A549 (cell line): ENCODE results near the gene OR13C4. TPM values are rescaled to one million over a fixed set of nuclear protein-coding genes. Genes with fewer than 3 reads are reported as not detected.

ENCODE experiments used
- ATAC-seq, 2 experiments: fragments of 200-7000 bp in 1 of 2; fragments of >200 bp in 1 of 2; cut with Nextera tagmentation in 1 of 2; cut with Tn5 transposase in 1 of 2; 3 replicates each; pipeline versions ENCODE4 v1.8.0 to v1.9.1; 2018 to 2020; ENCODE audit warnings: mild to moderate bottlenecking in 1 of 2, moderate library complexity in 1 of 2
- CTCF ChIA-PET: fragments of 300-600 bp; sonication (Branson Sonifier 250); formaldehyde crosslinking; extraction: SDS; loops from one replicate; lab custom pipeline; 2021; ENCODE audit warnings: antibody characterized with exemption, inconsistent platforms; lab: Yijun Ruan, JAX
- POLR2A ChIA-PET: fragments of 350-600 bp; formaldehyde crosslinking; extraction: SDS; loops from one replicate; lab custom pipeline; 2021; ENCODE audit warnings: antibody characterized with exemption, inconsistent platforms; lab: Yijun Ruan, JAX
- DNase-seq, 2 experiments: peaks; one replicate each; pipeline versions ENCODE4 v3.0.0 to v3.0.0-alpha.2; 2011 to 2016; ENCODE audit warnings: low read depth in 1 of 2, low spot score in 1 of 2
- FAIRE-seq: peaks from 2 replicates; lab custom pipeline; 2011; peaks lifted over from hg19 to GRCh38; lab: Jason Lieb, UNC
- H3K27ac ChIP-seq, 2 experiments: fragments of >200 bp; sonication (Bioruptor Twin); formaldehyde crosslinking; 3 replicates each; pipeline ENCODE4 v1.5.1; 2016 to 2017
- H3K4me1 ChIP-seq: fragments of >200 bp; sonication (Bioruptor Twin); formaldehyde crosslinking; 3 replicates; pipeline ENCODE4 v1.6.1; 2016
- H3K4me2 ChIP-seq: fragments of >200 bp; sonication (Bioruptor Twin); formaldehyde crosslinking; 3 replicates; pipeline ENCODE4 v1.6.1; 2016
- H3K4me3 ChIP-seq: fragments of >200 bp; sonication (Bioruptor Twin); formaldehyde crosslinking; 3 replicates; pipeline ENCODE4 v1.5.1; 2016
- H3K9me3 ChIP-seq: fragments of >200 bp; sonication (Bioruptor Twin); formaldehyde crosslinking; 3 replicates; pipeline ENCODE4 v1.6.1; 2016
- ATOH8 ChIP-seq: fragments of 250-450 bp; sonication (Bioruptor Pico); IDR thresholded peaks from 2 replicates; pipeline ENCODE4 v1.5.0; 2020; ENCODE audit warnings: low read depth, mild to moderate bottlenecking, moderate library complexity
- BCL3 ChIP-seq: fragments of >200 bp; sonication (Bioruptor Twin); formaldehyde crosslinking; IDR thresholded peaks from 3 replicates; pipeline ENCODE4 v1.6.1; 2016
- CBX2 ChIP-seq: fragments of 200-600 bp; sonication (generic); IDR thresholded peaks from 2 replicates; pipeline ENCODE4 v1.6.1; 2016; ENCODE audit warnings: low read depth, mild to moderate bottlenecking, borderline replicate concordance
- CBX8 ChIP-seq: fragments of 200-600 bp; sonication (generic); IDR thresholded peaks from 2 replicates; pipeline ENCODE4 v1.6.1; 2016
- CHD2 ChIP-seq: fragments of 150-350 bp; IDR thresholded peaks from 2 replicates; pipeline ENCODE4 v1.6.1; 2014; ENCODE audit warnings: low read length; ENCODE audit not compliant: partially characterized antibody
- CHD4 ChIP-seq: fragments of 200-600 bp; sonication (generic); IDR thresholded peaks from 2 replicates; pipeline ENCODE4 v1.6.1; 2016; ENCODE audit warnings: antibody characterized with exemption, mild to moderate bottlenecking, borderline replicate concordance
- CTCF ChIP-seq: fragments of >200 bp; sonication (Bioruptor Twin); formaldehyde crosslinking; IDR thresholded peaks from 3 replicates; pipeline ENCODE4 v1.5.1; 2016
- E2F6 ChIP-seq: IDR thresholded peaks from 2 replicates; pipeline ENCODE4 v1.6.1; 2012; ENCODE audit warnings: low read depth, borderline replicate concordance
- EHMT2 ChIP-seq: fragments of 200-600 bp; sonication (generic); IDR thresholded peaks from 2 replicates; pipeline ENCODE4 v1.6.1; 2016; ENCODE audit warnings: antibody characterized with exemption, low read depth, mild to moderate bottlenecking, moderate library complexity
- FOXS1 ChIP-seq: fragments of 250-450 bp; sonication (Bioruptor Pico); IDR thresholded peaks from 2 replicates; pipeline ENCODE4 v1.5.0; 2020; ENCODE audit warnings: mild to moderate bottlenecking, moderate library complexity
- GATA3 ChIP-seq: IDR thresholded peaks from 2 replicates; pipeline ENCODE4 v1.6.1; 2012; ENCODE audit warnings: borderline replicate concordance
- HES2 ChIP-seq: fragments of >200 bp; sonication (Bioruptor Twin); formaldehyde crosslinking; IDR thresholded peaks from 2 replicates; pipeline ENCODE4 v1.6.1; 2016
- HEYL ChIP-seq: fragments of 250-450 bp; sonication (Bioruptor Pico); IDR thresholded peaks from 2 replicates; pipeline ENCODE4 v1.8.0; 2021; ENCODE audit warnings: mild to moderate bottlenecking, moderate library complexity
- JUN ChIP-seq, 2 experiments: fragments of >200 bp; sonication (Bioruptor Twin); formaldehyde crosslinking; IDR thresholded peaks; 2 replicates in 1 of 2; 3 replicates in 1 of 2; pipeline ENCODE4 v1.6.1; 2016 to 2017
- KDM1A ChIP-seq: fragments of 200-600 bp; sonication (generic); IDR thresholded peaks from 2 replicates; pipeline ENCODE4 v1.6.1; 2016; ENCODE audit warnings: low read depth, mild to moderate bottlenecking
- MYC ChIP-seq: IDR thresholded peaks from 2 replicates; pipeline ENCODE4 v1.6.1; 2012; ENCODE audit warnings: mild to moderate bottlenecking, inconsistent platforms, low read length, improper control_type of control experiment, borderline replicate concordance
- NPAS2 ChIP-seq: fragments of 250-450 bp; sonication (Bioruptor Pico); IDR thresholded peaks from 2 replicates; pipeline ENCODE4 v1.8.0; 2022; ENCODE audit warnings: mild to moderate bottlenecking, moderate library complexity, borderline replicate concordance
- PBX3 ChIP-seq: IDR thresholded peaks from 2 replicates; pipeline ENCODE4 v1.6.1; 2012
- POLR2A ChIP-seq: IDR thresholded peaks from 2 replicates; pipeline ENCODE4 v1.6.1; 2012; ENCODE audit warnings: mild to moderate bottlenecking, low read length
- RAD21 ChIP-seq, 2 experiments: fragments of >200 bp in 1 of 2; sonication (Bioruptor Twin) in 1 of 2; formaldehyde crosslinking in 1 of 2; IDR thresholded peaks in 1 of 2; conservative IDR thresholded peaks in 1 of 2; 2 replicates in 1 of 2; 3 replicates in 1 of 2; pipeline ENCODE4 v1.6.1; 2012 to 2018; ENCODE audit warnings: inconsistent platforms in 1 of 2
- REST ChIP-seq: fragments of 200-600 bp; sonication (generic); IDR thresholded peaks from 2 replicates; pipeline ENCODE4 v1.6.1; 2016; ENCODE audit warnings: antibody characterized with exemption, mild to moderate bottlenecking, moderate library complexity
- RFX5 ChIP-seq: fragments of 450-650 bp; IDR thresholded peaks from 2 replicates; pipeline ENCODE4 v1.7.1; 2014; ENCODE audit warnings: antibody characterized with exemption, mild to moderate bottlenecking, moderate library complexity
- RNF2 ChIP-seq: fragments of 200-600 bp; sonication (generic); IDR thresholded peaks from 2 replicates; pipeline ENCODE4 v1.6.1; 2016; ENCODE audit warnings: low read depth, mild to moderate bottlenecking, antibody characterized with exemption, moderate library complexity, borderline replicate concordance
- SMC3 ChIP-seq: fragments of >200 bp; sonication (Bioruptor Twin); formaldehyde crosslinking; IDR thresholded peaks from 3 replicates; pipeline ENCODE4 v1.6.1; 2018; ENCODE audit warnings: inconsistent platforms
- TFCP2L1 ChIP-seq: fragments of 250-450 bp; sonication (Bioruptor Pico); IDR thresholded peaks from 2 replicates; pipeline ENCODE4 v1.5.0; 2021; ENCODE audit warnings: mild to moderate bottlenecking
- TP53 ChIP-seq: fragments of 250-450 bp; sonication (Bioruptor Pico); IDR thresholded peaks from 2 replicates; pipeline ENCODE4 v1.5.0; 2021; ENCODE audit warnings: mild to moderate bottlenecking, moderate library complexity
- ZNF302 ChIP-seq: fragments of 250-450 bp; sonication (Bioruptor Pico); IDR thresholded peaks from 2 replicates; pipeline ENCODE4 v1.9.0; 2021; ENCODE audit warnings: inconsistent platforms, mild to moderate bottlenecking, moderate library complexity
- WGBS: methylation state at CpG from one replicate; pipeline ENCODE4 v1.1.6; 2017; ENCODE audit errors: missing lambda C conversion rate; 5-methylcytosine and 5-hydroxymethylcytosine counted together
- polyA minus RNA-seq: library from RNA; depleted of rRNA, polyadenylated mRNA; stranded (reverse); fragments of >200 nt; gene quantifications from 2 replicates; pipeline ENCODE4 v1.2.3, GENCODE V29; 2011; rRNA and poly(A)+ RNA removed
- polyA plus RNA-seq, 4 experiments: library from polyadenylated mRNA; depleted of rRNA in 3 of 4; stranded (reverse); fragments of >200 nt; fragmentation: RNase III in 1 of 4; extraction: RNeasy Plus Mini Kit Qiagen cat#74134 plus additional on column Dnase treatment in 1 of 4; gene quantifications; 2 replicates in 3 of 4; 3 replicates in 1 of 4; pipeline ENCODE4 v1.2.3, GENCODE V29; 2011 to 2017

The OR13C4 gene
- polyA plus RNA-seq (2011; rRNA removed) = not detected in 2 replicates
- polyA plus RNA-seq (2012; cell fraction: cytosol; rRNA removed) = not detected in 2 replicates
- polyA plus RNA-seq (2012; cell fraction: nucleus; rRNA removed) = not detected in 2 replicates
- not detected in 3 replicates for polyA plus RNA-seq (2017; fragmentation: RNase III; extraction: RNeasy Plus Mini Kit Qiagen cat#74134 plus additional on column Dnase treatment)
- polyA minus RNA-seq = not detected in 2 replicates

- DNase-seq (no peak), ATAC-seq (no peak), FAIRE-seq (no peak)
- Histone ChIP-seq H3K9me3 (no peaks in the 10 kb centered on the region), H3K4me1 (no peaks in the 10 kb centered on the region), H3K4me2 (no peak within 1 kb of the TSS), H3K27ac (no peak within 1 kb of the TSS), H3K4me3 (no peak within 1 kb of the TSS)
- CTCF ChIA-PET = no interaction called here
- TF ChIP-seq RAD21 (conservative IDR thresholded peaks at IDR 0.05 in 1 of 2, IDR thresholded peaks at IDR 0.05 in 1 of 2) (no peak), CHD4 (no peak), PBX3 (no peak), EHMT2 (no peak), NPAS2 (no peak), SMC3 (no peak), REST (no peak), CBX2 (no peak), RFX5 (no peak), ATOH8 (CRISPR knock-in tag) (no peak), TP53 (no peak), HEYL (no peak), TFCP2L1 (no peak), POLR2A (no peak), GATA3 (no peak), HES2 (no peak), KDM1A (no peak), RNF2 (no peak), CBX8 (no peak)
- POLR2A ChIA-PET = no interaction called here
These were observed at the start of gene OR13C4 for GRCh38 chr9:104527109-104527508. Gene OR13C4, minus strand, starts transcription at chr9:104527209. Its CDS starts 0 bp downstream, at chr9:104527209.

GRCh38 chr9:104575456-104575855 is 48.4 kb upstream of the OR13C4 start:
- no peak for FAIRE-seq
- DNase-seq = no peak
- Histone ChIP-seq H3K4me3 (no peak overlapping the region), H3K4me2 (no peak overlapping the region), H3K4me1 (no peaks in the 10 kb centered on the region), H3K27ac (no peak overlapping the region), H3K9me3 (0 out of 3 replicates have a peak, but pooled peaks cover 3% of the 10 kb centered on the region)
- WGBS = 4% methylated on average over 2 of the region's 2 CpGs
- CTCF ChIA-PET = no interaction called here
- TF ChIP-seq RAD21 (conservative IDR thresholded peaks at IDR 0.05 in 1 of 2, IDR thresholded peaks at IDR 0.05 in 1 of 2) = no peak
- TF ChIP-seq CBX8 = no peak
- no peak for TF ChIP-seq MYC
- TF ChIP-seq BCL3 = no peak
- TF ChIP-seq CHD2 = no peak
- no peak for TF ChIP-seq ZNF302 (CRISPR knock-in tag)
- no peak for TF ChIP-seq JUN (IDR thresholded peaks at IDR 0.05)
- TF ChIP-seq RFX5 = no peak
- no peak for TF ChIP-seq HES2
- no peak for TF ChIP-seq E2F6
- no peak for TF ChIP-seq FOXS1 (CRISPR knock-in tag)
- no peak for TF ChIP-seq CTCF
- TF ChIP-seq TFCP2L1 = no peak
- no peak for ATAC-seq
- POLR2A ChIA-PET = no interaction called here
